Tibial nerve (tissue), 3 donors: ENCODE results near the gene PXMP4.
A peak's percentile ranks its signal among the peaks of the same experiment; 100 is the strongest.

Experiments used
- POLR2A ChIP-seq, 2 donors: fragments of 450-650 bp; IDR thresholded peaks; one replicate each; pipeline ENCODE4 v1.6.1; 2017; ENCODE audit warnings: antibody characterized with exemption in 2 of 2, mild to moderate bottlenecking in 2 of 2, moderate library complexity in 2 of 2
- TF ChIP-seq, protein P1 (sequence below), 5 experiments: fragments of 200-600 bp in 3 of 5; fragments of 450-650 bp in 2 of 5; sonication (generic) in 3 of 5; IDR thresholded peaks; one replicate each; pipeline ENCODE4 v1.5.1; 2016 to 2019; ENCODE audit warnings: antibody characterized with exemption in 5 of 5, mild to moderate bottlenecking in 3 of 5, moderate library complexity in 2 of 5

DNA sequence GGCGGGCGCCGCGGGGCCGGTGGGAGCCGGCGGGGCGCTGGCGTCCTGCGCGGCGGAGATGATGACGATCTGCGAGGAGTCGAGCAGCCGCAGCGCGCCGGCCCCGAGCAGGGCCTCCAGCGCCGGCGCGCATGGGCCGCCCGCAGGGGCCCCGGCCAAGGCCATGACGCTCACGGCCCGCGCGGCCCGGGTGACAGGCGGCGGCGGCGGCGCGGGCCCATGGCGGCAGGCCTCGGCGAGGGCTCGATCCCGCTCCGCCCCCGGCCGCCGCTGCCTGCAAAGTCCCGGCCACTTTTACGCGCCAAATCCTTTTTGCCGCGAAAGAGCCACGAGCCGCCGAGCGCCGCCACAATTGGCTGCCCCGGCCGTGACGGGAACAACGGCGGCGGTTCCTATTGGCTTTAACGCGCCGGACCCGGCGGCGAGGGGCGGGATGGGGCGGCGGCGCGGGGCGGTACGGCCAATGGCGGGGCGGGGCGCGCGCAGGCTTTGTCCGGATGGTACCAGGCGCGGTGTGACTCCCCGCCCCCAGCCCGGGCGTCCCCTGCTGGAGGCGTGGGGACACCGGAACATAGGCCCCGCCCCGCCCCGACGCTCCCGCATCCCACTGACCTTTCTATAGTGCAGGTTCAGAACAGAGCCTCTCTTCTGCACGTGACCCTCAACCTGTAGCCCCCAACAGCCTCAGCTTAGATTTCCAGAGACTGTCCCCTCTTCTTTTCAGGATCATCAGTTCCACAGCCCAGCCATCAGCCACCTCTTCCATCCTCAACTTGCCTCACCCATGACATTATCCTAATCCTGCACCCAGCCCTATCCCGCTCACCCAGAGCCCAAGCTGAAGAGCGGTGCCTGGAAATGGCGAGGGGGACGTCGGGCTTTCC lies 33.8 kb downstream of the PXMP4 start, which contains the start of gene E2F1:
- peak in 1 of 2 donors; percentile 19 for TF ChIP-seq POLR2A (IDR thresholded peaks at IDR 0.05)
- TF ChIP-seq, protein P1, sequence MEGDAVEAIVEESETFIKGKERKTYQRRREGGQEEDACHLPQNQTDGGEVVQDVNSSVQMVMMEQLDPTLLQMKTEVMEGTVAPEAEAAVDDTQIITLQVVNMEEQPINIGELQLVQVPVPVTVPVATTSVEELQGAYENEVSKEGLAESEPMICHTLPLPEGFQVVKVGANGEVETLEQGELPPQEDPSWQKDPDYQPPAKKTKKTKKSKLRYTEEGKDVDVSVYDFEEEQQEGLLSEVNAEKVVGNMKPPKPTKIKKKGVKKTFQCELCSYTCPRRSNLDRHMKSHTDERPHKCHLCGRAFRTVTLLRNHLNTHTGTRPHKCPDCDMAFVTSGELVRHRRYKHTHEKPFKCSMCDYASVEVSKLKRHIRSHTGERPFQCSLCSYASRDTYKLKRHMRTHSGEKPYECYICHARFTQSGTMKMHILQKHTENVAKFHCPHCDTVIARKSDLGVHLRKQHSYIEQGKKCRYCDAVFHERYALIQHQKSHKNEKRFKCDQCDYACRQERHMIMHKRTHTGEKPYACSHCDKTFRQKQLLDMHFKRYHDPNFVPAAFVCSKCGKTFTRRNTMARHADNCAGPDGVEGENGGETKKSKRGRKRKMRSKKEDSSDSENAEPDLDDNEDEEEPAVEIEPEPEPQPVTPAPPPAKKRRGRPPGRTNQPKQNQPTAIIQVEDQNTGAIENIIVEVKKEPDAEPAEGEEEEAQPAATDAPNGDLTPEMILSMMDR (IDR thresholded peaks at IDR 0.05) = peak; percentile 38 to 80 (median 49)
